ENCODE results near the gene ATG7.
A peak's percentile ranks its signal among the peaks of the same experiment; 100 is the strongest.

The ATG7 gene

GRCh38 chr3:11288786-11289637 lies 16.8 kb downstream of the ATG7 start:
- peak; percentile 79 for DNase-seq (ENCODE audit: extremely low read depth, low read depth)
- TF ChIP-seq CTCF (IDR thresholded peaks at IDR 0.05; ENCODE audit: low read depth, low read length, missing control alignments): no peak
- peak overlapping the region; percentile 23 for H3K4me3 ChIP-seq (replicated peaks; ENCODE audit: low read depth, low read length)

GRCh38 chr3:11289864-11290263 lies 17.7 kb downstream of the ATG7 start:
- TF ChIP-seq CTCF (IDR thresholded peaks at IDR 0.05; ENCODE audit: low read depth, low read length, missing control alignments): no peak
- no peak for DNase-seq (ENCODE audit: extremely low read depth, low read depth)
- no peak overlapping the region for H3K4me3 ChIP-seq (replicated peaks; ENCODE audit: low read depth, low read length)

- DNase-seq (ENCODE audit: extremely low read depth, low read depth): no peak
- H3K4me3 ChIP-seq (replicated peaks; ENCODE audit: low read depth, low read length): no peak overlapping the region
- no peak for TF ChIP-seq CTCF (IDR thresholded peaks at IDR 0.05; ENCODE audit: low read depth, low read length, missing control alignments)
These were observed 18.8 kb downstream of the ATG7 start for GRCh38 chr3:11290743-11291680.

GRCh38 chr3:11291808-11292207 lies 19.6 kb downstream of the ATG7 start:
- no peak for DNase-seq (ENCODE audit: extremely low read depth, low read depth)
- no peak overlapping the region for H3K4me3 ChIP-seq (replicated peaks; ENCODE audit: low read depth, low read length)
- TF ChIP-seq CTCF (IDR thresholded peaks at IDR 0.05; ENCODE audit: low read depth, low read length, missing control alignments): no peak

- DNase-seq (ENCODE audit: extremely low read depth, low read depth): no peak
- H3K4me3 ChIP-seq (replicated peaks; ENCODE audit: low read depth, low read length): no peak overlapping the region
- TF ChIP-seq CTCF (IDR thresholded peaks at IDR 0.05; ENCODE audit: low read depth, low read length, missing control alignments): no peak
These were observed 24.9 kb downstream of the ATG7 start for GRCh38 chr3:11297126-11297525.

- no peak overlapping the region for H3K4me3 ChIP-seq (replicated peaks; ENCODE audit: low read depth, low read length)
- no peak for DNase-seq (ENCODE audit: extremely low read depth, low read depth)
- TF ChIP-seq CTCF (IDR thresholded peaks at IDR 0.05; ENCODE audit: low read depth, low read length, missing control alignments): no peak
These were observed 28.8 kb downstream of the ATG7 start for GRCh38 chr3:11300970-11301369.
